Measurements from ENCODE around the gene PUSL1.

PUSL1 gene

DNA sequence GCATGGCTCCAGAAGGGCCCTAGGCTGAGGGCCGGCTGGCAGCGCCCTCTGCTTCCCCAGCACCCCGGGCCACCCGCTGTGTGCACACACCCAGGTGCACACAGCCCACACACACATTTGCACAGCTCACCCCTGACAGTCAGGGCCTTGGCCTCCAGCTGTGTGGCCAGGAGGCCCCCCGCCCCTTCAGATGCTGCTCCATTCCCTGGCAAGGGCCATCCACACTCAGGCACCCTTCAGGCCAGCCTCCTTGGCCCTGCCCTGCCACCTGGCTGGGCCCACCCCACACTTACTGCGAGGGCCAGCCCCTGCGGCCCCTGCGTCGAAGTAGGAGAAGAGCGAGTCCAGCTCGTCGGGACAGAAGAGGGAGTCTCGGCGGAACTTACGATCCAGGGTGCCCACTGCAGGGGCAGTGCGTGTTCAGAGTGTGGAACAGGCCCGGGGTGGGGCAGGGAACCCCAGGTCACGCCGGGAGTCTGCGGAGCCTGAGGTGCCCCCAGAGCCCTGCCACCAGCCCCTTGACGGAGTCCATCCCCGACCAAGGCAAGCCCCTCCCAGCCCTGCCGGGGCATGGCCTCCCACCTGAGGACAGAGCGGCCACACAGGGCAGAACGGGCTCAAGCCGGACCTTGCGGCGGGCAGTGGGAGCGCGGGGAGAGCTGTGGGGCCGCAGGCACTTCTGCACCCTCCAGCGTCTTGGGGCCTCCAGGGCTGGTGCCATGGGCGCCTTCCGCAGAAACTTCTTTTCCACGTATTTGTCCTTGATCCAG lies 13.1 kb upstream of the PUSL1 start:
- no peak for DNase-seq (ENCODE audit: low read depth)

DNA sequence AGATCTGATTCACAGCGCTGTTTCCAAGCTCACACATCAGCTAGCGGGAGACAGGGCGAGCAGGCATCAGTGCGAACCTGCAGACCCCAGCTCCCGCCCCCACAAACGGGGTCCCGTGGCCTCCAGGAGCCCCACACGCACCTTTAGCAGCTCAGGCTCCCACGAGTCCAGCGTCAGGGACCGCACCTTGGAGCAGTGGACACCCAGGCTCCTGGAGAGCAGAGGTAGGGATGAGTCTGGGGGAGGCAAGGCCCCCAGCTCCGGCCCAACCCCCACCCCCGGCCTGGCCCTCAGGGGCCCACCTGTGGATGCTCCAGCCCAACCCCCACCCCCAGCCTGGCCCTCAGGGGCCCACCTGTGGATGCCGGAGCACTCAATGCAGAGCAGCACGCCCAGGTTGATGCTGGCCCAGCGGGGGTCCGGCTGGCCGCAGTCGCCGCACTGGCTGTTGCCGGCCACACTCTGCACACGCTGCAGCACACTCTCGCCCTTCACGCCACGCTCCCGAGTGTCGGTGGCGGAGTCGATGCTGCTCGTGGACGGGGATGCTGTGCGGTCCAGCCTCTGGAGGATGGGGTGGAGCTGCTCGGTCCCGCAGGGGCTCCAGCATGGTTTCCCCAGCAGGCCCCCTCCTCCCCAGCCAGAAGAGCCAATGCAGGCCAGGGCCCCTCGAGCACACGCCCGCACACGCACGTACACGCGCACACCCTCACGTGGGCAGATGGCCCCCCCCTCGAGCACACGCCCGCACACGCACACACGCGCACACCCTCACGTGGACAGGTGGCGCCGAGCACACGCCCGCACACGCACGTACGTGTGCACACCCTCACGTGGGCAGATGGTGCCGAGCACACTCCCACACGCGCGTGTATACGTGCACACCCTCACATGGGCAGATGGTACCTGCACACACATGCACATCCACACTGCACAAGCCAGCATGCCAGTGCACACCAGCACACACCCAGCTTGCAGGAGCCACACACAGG lies 12.0 kb upstream of the PUSL1 start:
- no peak for DNase-seq (ENCODE audit: low read depth)

DNA sequence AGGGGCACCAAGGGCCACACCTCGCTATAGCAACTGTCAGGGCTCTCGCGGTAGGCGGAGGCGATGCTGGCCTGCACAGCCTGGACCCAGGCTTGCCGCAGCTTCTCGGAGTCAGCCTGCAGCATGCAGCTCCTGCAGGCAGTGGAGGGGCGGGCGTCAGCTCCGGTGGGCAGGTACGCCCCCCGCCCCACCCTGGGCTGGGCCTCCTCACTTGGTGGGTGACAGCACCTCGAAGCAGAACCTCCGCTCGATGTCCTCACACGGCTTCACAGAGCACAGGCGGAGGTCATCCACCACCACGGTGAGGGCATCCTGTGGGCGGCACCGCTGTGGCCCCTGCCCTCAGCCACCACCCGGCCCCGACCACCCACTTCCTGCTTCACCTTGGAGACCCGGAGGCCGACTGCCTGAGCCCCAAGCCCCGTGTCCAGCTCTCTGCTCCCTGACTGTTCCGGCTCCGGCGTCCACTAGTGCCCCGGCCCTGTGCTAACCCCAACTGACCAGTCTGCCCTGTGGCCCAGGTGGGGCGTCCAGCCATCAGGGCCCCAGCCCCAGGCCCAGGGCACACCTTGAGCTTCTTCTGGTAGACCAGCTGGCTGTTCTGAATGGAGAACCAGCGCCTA lies 10.5 kb upstream of the PUSL1 start:
- no peak for DNase-seq (ENCODE audit: low read depth)

GRCh38 chr1:1298861-1299685 lies 9.3 kb upstream of the PUSL1 start:
- DNase-seq (ENCODE audit: low read depth): no peak

- DNase-seq (ENCODE audit: low read depth): no peak
These were observed 8.6 kb upstream of the PUSL1 start for GRCh38 chr1:1299686-1300351.

GRCh38 chr1:1300352-1300739 lies 8.1 kb upstream of the PUSL1 start:
- DNase-seq (ENCODE audit: low read depth): no peak

DNA sequence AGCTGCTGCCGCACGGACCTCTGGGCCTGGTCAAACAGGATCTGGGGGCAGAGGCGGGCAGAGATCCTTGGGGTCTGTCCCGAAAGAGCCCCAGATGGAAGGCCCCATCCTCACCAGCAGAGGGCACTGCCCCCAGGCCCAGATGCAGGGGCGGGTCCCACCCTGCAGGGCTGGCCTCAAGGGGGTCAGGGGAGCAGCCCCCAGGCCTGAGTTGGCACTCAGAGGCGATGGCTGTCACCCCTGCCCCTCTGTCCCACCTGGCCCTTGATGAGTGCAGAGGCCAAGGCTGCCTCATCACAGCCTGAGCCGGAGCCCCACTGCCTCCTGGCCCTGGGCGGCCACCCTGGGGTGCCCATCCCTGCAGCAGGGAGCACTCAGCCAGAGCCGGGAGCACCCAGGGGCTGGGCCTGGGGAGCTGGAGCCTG lies 6.4 kb upstream of the PUSL1 start:
- DNase-seq (ENCODE audit: low read depth): no peak

DNA sequence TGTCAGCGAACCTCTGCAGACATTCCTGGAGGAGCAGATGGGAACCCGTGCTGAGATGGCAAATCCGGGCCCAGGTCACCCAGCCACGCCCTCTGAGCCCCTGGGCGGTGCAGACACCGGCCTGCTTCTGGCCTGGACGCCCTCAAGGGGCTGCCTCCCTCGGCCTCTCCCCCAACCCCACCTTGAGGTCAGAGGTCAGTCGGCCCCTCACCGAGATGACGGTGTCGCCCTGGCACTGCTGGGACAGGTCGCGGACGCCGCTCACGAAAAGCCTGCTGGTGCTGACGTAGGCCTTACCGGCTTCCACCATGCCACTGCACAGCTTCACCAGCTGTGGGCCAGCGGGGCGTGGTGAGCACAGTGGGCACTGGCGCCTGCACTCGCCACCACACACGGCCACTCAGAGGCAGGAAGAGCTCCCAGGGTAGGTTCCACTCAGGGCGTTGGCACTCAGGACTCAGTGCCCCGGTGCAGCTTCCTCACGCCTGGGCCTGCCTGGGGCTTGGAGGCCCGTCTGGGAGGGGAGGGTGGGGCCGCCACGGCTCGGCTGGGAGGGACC lies 5.4 kb upstream of the PUSL1 start:
- no peak for DNase-seq (ENCODE audit: low read depth)

- no peak for DNase-seq (ENCODE audit: low read depth)
These were observed 4.7 kb upstream of the PUSL1 start for GRCh38 chr1:1303736-1304135.

DNA sequence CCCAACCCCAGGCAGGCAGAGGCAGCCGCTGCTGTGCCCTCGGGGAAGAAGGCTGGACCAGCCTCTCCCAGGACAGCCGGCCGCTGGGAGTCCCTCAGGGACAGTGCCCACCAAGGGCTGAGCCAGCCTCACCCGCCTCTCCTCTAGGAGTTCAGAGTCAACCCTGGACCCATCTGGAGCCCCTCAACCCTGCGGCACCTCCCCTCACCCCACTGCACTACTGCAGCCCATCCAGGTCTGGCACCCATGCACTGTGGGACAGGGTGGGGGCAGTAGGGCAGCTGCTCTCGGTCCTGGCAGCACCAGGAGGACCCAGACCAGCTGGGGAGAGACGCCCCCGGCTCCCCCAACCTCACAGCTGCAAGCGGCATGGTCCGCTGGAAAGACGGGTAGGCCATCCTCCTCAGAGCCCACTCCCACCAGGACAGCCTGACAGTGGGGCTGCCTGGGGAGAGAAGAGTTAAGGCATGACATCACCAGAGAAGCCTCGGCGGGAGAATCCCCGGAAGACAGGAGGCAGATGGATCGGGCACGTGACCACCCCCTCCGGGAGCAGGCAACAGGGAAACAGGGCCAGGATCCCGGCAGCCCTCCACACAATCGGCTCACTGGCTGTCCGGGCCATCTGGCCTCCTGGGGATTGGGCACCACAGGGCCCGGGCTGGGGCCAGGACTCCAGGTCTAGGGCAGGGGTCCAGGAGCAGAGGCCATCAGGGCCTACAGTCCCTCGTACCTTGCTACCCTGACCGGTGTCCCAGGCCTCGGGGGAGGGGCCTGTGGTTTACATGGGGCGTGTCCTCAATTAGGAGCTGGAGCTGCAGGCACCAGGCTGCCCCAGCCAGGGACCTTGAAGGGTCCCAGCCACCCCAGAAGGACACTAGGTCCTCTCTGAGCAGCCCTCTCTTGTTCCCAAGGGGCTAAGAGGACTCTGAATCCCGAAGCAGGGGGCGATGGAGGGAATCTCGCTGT lies 3.8 kb upstream of the PUSL1 start:
- no peak for DNase-seq (ENCODE audit: low read depth)

DNA sequence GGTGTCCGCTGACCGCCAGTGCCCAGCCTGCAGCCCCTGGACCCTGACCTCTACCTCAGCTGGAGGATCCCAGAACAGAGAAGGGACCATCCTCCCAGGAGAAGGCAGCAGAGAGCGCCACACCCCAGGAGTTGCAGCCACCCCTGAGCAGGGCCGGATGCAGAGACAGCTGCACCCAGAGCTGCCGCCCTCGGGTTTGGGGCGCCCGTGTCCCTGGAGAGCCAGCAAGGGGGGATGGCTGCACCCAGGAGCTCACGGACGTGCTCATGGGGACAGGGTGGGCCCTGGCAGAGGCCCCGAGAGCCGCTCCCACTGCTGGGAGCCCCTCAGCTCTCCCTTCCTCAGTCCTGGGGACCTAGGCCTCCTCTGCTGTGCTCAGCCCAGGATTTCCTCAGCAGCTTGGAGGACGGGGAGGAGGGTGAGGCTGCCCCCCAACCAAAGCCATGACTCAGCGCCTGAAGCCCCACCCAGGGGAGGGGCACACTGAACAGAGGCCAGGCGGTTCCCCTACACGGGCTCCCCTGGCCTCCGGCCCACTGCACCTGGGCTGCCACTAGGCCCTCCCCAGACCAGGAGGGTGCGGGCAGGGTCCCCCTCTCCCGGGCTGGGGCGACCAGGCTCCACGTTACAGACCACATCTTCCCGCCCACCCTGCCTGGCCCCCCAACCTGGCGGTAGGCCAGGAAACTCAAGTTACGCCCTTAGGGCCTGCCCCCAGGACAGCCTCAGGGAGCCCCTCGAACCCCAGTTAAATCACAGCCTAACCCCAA lies 2.9 kb upstream of the PUSL1 start:
- DNase-seq (ENCODE audit: low read depth): peak; percentile 62

GRCh38 chr1:1306070-1306660 lies 2.2 kb upstream of the PUSL1 start:
- no peak for DNase-seq (ENCODE audit: low read depth)

DNA sequence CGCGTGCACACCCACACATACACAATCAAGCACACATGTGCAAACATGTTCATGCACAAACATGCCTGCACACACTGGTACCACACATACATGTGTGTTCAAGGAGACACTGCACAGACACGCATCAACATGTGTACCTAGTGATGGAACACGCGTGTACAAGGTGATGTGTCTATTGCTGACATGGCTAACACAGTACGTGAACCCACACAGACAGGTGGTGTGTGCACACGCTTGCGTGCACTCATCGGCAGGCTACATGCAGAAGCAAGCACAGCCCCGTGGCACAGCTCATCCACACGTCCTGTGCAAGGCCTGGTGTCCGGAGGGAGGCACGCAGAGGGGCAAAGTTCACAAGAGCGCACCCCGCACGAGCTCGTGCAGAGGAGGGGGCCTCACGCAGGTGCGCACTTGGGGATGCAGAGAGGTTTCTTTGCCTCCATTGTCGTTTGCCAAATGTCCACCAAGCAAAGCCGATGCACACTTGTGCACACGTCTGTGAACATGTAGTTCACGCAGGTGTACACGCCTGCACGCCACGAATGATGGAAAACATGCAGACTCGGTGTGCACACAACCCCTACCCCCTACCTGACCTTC lies 1.6 kb upstream of the PUSL1 start:
- DNase-seq (ENCODE audit: low read depth): no peak

GRCh38 chr1:1307261-1307922 lies 1.0 kb upstream of the PUSL1 start:
- no peak for DNase-seq (ENCODE audit: low read depth)

GRCh38 chr1:1308756-1309250 lies 406 bp downstream of the PUSL1 start:
- DNase-seq (ENCODE audit: low read depth): no peak

DNA sequence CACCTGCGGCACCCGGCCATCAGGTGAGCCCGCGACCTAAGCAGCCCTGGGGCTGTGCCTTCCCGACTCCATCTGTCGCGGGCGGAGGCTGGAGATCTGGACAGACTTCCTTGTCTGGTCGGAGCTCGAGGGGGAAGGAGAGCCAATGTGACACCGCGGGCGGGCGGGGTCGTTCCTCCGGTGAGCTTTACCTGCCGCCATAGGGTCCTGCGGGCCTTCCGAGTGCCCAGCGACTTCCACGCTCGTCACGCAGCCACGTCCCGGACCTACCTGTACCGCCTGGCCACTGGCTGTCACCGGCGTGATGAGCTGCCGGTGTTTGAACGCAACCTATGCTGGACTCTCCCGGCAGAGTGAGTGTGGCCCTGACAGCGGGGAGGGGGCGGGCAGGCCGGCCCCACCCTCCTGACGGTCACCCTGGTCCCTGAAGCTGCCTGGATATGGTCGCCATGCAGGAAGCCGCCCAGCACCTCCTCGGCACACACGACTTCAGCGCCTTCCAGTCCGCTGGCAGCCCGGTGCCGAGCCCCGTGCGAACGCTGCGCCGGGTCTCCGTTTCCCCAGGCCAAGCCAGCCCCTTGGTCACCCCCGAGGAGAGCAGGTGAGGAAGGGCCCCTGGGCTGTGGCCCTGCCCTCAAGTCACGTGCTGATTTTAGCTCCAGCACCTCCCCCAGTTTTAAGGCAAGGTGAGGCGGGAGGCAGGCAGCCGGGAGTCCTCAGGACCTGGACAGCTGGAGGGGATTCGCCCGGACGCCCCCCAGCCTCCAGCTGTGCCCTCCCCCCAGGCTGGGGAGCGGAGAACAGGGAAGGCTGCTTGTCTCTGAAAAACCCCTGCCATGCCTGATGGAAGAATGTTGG lies 1.1 kb downstream of the PUSL1 start:
- no peak for DNase-seq (ENCODE audit: low read depth)

GRCh38 chr1:1310109-1310385 lies 1.6 kb downstream of the PUSL1 start:
- no peak for DNase-seq (ENCODE audit: low read depth)
